Kidney tubule cell (primary cell): Measurements from ENCODE around the gene HMGN3.
"Not testable (repeated sequence)": the region's sequence is repeated elsewhere in the genome, so short reads cannot be mapped to it uniquely, and the experiment has no call there.

Source experiments
- DNase-seq: peaks from one replicate; pipeline ENCODE4 v3.0.0-alpha.2; 2018; ENCODE audit warnings: low spot score

Gene HMGN3

GRCh38 chr6:79234150-79235022 is at the start of gene HMGN3:
TSS of gene HMGN3 (minus strand) at chr6:79234682.
- peak; percentile 96 for DNase-seq

- DNase-seq, result peak; percentile 86
Measured at GRCh38 chr6:79280756-79281155, 46.3 kb upstream of the HMGN3 start.

GRCh38 chr6:79277109-79277508 is 42.6 kb upstream of the HMGN3 start:
- peak; percentile 76 for DNase-seq

GRCh38 chr6:79269877-79270276 is 35.4 kb upstream of the HMGN3 start:
- peak; percentile 51 for DNase-seq

GRCh38 chr6:79267128-79267527 is 32.6 kb upstream of the HMGN3 start:
- DNase-seq, result no peak

- no peak for DNase-seq
Measured at GRCh38 chr6:79266051-79266450, 31.6 kb upstream of the HMGN3 start.

GRCh38 chr6:79263359-79263758 is 28.9 kb upstream of the HMGN3 start:
- DNase-seq, result no peak

- no peak for DNase-seq
Measured at GRCh38 chr6:79261666-79262065, 27.2 kb upstream of the HMGN3 start.

- DNase-seq, result no peak
Measured at GRCh38 chr6:79260772-79261171, 26.3 kb upstream of the HMGN3 start.

- peak; percentile 60 for DNase-seq
Measured at GRCh38 chr6:79257381-79258205, 23.1 kb upstream of the HMGN3 start.

- DNase-seq, result not testable (repeated sequence)
Measured at GRCh38 chr6:79256770-79257169, 22.3 kb upstream of the HMGN3 start.

GRCh38 chr6:79255086-79255485 is 20.6 kb upstream of the HMGN3 start:
- not testable (repeated sequence) for DNase-seq

GRCh38 chr6:79250559-79250958 is 16.1 kb upstream of the HMGN3 start:
- no peak for DNase-seq

GRCh38 chr6:79250107-79250514 is 15.6 kb upstream of the HMGN3 start:
- DNase-seq, result no peak

GRCh38 chr6:79249136-79249535 is 14.7 kb upstream of the HMGN3 start:
- no peak for DNase-seq

GRCh38 chr6:79246891-79247290 is 12.4 kb upstream of the HMGN3 start:
- no peak for DNase-seq

- DNase-seq, result no peak
Measured at GRCh38 chr6:79241228-79241627, 6.7 kb upstream of the HMGN3 start.

- peak; percentile 41 for DNase-seq
Measured at GRCh38 chr6:79240509-79240908, 6.0 kb upstream of the HMGN3 start.

- no peak for DNase-seq
Measured at GRCh38 chr6:79239536-79240168, 5.2 kb upstream of the HMGN3 start.

- no peak for DNase-seq
Measured at GRCh38 chr6:79238919-79239318, 4.4 kb upstream of the HMGN3 start.

GRCh38 chr6:79236711-79237110 is 2.2 kb upstream of the HMGN3 start:
- DNase-seq, result no peak

- peak; percentile 95 for DNase-seq
Measured at GRCh38 chr6:79233611-79234149, 802 bp downstream of the HMGN3 start.
